BE2C (cell line): ENCODE results near the gene SCAF4.
"Not testable (repeated sequence)": the region's sequence is repeated elsewhere in the genome, so short reads cannot be mapped to it uniquely, and the experiment has no call there.

Experiments
- DNase-seq: peaks from one replicate; pipeline ENCODE4 v3.0.0-alpha.2; 2020
- H3K27me3 ChIP-seq: fragments of 250-450 bp; sonication (Bioruptor Pico); 2 replicates; pipeline ENCODE4 v1.5.1; 2020; ENCODE audit warnings: mild to moderate bottlenecking
- H3K36me3 ChIP-seq: fragments of 250-450 bp; sonication (Bioruptor Pico); 2 replicates; pipeline ENCODE4 v1.5.1; 2020; ENCODE audit warnings: mild to moderate bottlenecking
- H3K4me1 ChIP-seq: fragments of 250-450 bp; sonication (Bioruptor Pico); 2 replicates; pipeline ENCODE4 v1.5.1; 2020
- H3K4me3 ChIP-seq: 2 replicates; pipeline ENCODE4 v1.5.1; 2011; ENCODE audit warnings: low read depth, low read length
- H3K9me3 ChIP-seq: fragments of 250-450 bp; sonication (Bioruptor Pico); 2 replicates; pipeline ENCODE4 v1.5.1; 2020
- CTCF ChIP-seq: IDR thresholded peaks from 2 replicates; pipeline ENCODE4 v1.5.1; 2012; ENCODE audit warnings: mild to moderate bottlenecking, low read depth, low read length

SCAF4 gene

GRCh38 chr21:31644643-31645042 lies 87.3 kb downstream of the SCAF4 start:
- TF ChIP-seq CTCF = no peak

GRCh38 chr21:31641416-31641922 lies 90.4 kb downstream of the SCAF4 start:
- TF ChIP-seq CTCF = no peak
- Histone ChIP-seq H3K4me3 (no peak overlapping the region), H3K27me3 (no peaks in the 10 kb centered on the region), H3K4me1 (no peaks in the 10 kb centered on the region), H3K36me3 (no peaks in the 10 kb centered on the region), H3K9me3 (no peaks in the 10 kb centered on the region)
- no peak for DNase-seq

More at GRCh38 chr21:31644643-31645042, 87.3 kb downstream of the SCAF4 start:
- Histone ChIP-seq H3K4me3 (no peak overlapping the region), H3K27me3 (no peaks in the 10 kb centered on the region), H3K9me3 (no peaks in the 10 kb centered on the region), H3K4me1 (no peaks in the 10 kb centered on the region), H3K36me3 (no peaks in the 10 kb centered on the region)
- no peak for DNase-seq

DNA sequence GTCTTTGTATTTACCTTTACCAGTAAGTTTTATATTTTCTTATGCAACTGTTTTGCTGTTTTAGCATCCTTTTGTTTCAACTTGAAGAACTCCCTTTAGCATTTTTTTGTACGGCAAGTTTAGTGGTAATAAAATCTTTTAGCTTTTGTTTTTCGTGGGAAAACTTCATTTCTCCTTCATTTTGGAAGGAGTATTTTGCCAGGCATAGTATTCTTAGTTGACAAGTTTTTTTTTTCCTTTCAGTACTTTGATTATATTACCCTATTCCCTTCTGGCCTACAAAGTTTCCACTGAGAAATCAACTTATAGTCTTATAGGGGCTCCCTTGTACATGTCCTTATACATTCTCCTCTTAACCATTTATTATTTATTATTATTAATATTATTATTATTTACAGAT lies 95.0 kb downstream of the SCAF4 start:
- H3K36me3 ChIP-seq = no peaks in the 10 kb centered on the region
- no peak for TF ChIP-seq CTCF
- H3K9me3 ChIP-seq = no peaks in the 10 kb centered on the region
- no peaks in the 10 kb centered on the region for H3K4me1 ChIP-seq
- DNase-seq = no peak
- H3K27me3 ChIP-seq = no peaks in the 10 kb centered on the region
- H3K4me3 ChIP-seq = no peak overlapping the region

GRCh38 chr21:31634993-31635392 lies 96.9 kb downstream of the SCAF4 start:
- Histone ChIP-seq H3K27me3 (no peaks in the 10 kb centered on the region), H3K9me3 (no peaks in the 10 kb centered on the region), H3K36me3 (no peaks in the 10 kb centered on the region), H3K4me3 (no peak overlapping the region), H3K4me1 (peaks cover 4% of the 10 kb centered on the region)
- no peak for TF ChIP-seq CTCF
- no peak for DNase-seq

DNA sequence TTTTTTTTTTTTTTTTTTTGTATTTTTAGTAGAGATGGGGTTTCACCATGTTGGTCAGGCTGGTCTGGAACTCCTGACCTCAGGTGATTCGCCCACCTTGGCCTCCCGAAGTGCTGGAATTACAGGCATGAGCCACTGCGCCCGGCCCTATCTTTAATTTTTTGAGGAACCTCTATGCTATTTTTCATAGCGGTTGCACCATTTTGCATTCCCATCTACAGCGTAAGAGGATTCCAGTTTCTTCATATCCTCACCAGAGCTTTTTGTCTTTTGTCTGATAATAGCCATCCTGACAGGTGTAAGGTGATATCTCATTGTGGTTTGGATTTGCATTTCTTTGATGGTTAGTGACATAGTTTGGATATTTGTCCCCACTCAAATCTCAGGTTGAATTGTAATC lies 100.0 kb downstream of the SCAF4 start:
- H3K4me3 ChIP-seq, H3K9me3 ChIP-seq, H3K27me3 ChIP-seq, H3K36me3 ChIP-seq, H3K4me1 ChIP-seq, DNase-seq: not testable (repeated sequence)

- no peak overlapping the region for H3K4me3 ChIP-seq
- TF ChIP-seq CTCF = no peak
- no peaks in the 10 kb centered on the region for H3K27me3 ChIP-seq
- H3K9me3 ChIP-seq = no peaks in the 10 kb centered on the region
- H3K4me1 ChIP-seq = peaks cover 8% of the 10 kb centered on the region
- no peaks in the 10 kb centered on the region for H3K36me3 ChIP-seq
- DNase-seq = peak; percentile 61
These were observed 101.8 kb downstream of the SCAF4 start for GRCh38 chr21:31629972-31630711.
